H9 (cell line): Measurements from ENCODE around the gene UMAD1. TPM values are rescaled to one million over a fixed set of nuclear protein-coding genes. Genes with fewer than 3 reads are reported as not detected.
"Not testable (repeated sequence)": the region's sequence is repeated elsewhere in the genome, so short reads cannot be mapped to it uniquely, and the experiment has no call there.

ENCODE experiments used
- DNase-seq: peaks from one replicate; pipeline ENCODE4 v3.0.0-alpha.2; 2017
- H2AFZ ChIP-seq: one replicate; pipeline ENCODE4 v1.6.1; 2013; ENCODE audit warnings: mild to moderate bottlenecking, low read length, control low read depth, moderate library complexity
- H2AK5ac ChIP-seq: 2 replicates; pipeline ENCODE4 v1.6.1; 2013; ENCODE audit warnings: low read length, control low read depth, mixed read lengths; ENCODE audit not compliant: insufficient read length
- H2BK120ac ChIP-seq: one replicate; pipeline ENCODE4 v1.6.1; 2013; ENCODE audit warnings: low read depth, mild to moderate bottlenecking, low read length, control low read depth, inconsistent platforms; ENCODE audit not compliant: poor library complexity, severe bottlenecking
- H2BK12ac ChIP-seq: 2 replicates; pipeline ENCODE4 v1.6.1; 2013; ENCODE audit warnings: low read length, control low read depth, mixed read lengths, low read depth; ENCODE audit not compliant: insufficient read length
- H2BK15ac ChIP-seq: 2 replicates; pipeline ENCODE4 v1.6.1; 2013; ENCODE audit warnings: low read depth, low read length, control low read depth
- H2BK20ac ChIP-seq: one replicate; pipeline ENCODE4 v1.6.1; 2013; ENCODE audit warnings: low read depth, mild to moderate bottlenecking, low read length, control low read depth, inconsistent platforms; ENCODE audit not compliant: poor library complexity, severe bottlenecking
- H2BK5ac ChIP-seq: 2 replicates; pipeline ENCODE4 v1.6.1; 2013; ENCODE audit warnings: low read length, control low read depth, mixed read lengths; ENCODE audit not compliant: insufficient read length
- H3K14ac ChIP-seq: 2 replicates; pipeline ENCODE4 v1.6.1; 2013; ENCODE audit warnings: low read length, control low read depth; ENCODE audit not compliant: insufficient read depth
- H3K18ac ChIP-seq: 2 replicates; pipeline ENCODE4 v1.6.1; 2013; ENCODE audit warnings: low read depth, mild to moderate bottlenecking, mixed read lengths, low read length, control low read depth; ENCODE audit not compliant: insufficient read length
- H3K23ac ChIP-seq: 2 replicates; pipeline ENCODE4 v1.6.1; 2013; ENCODE audit warnings: low read length, control low read depth, mixed read lengths, low read depth; ENCODE audit not compliant: insufficient read length
- H3K23me2 ChIP-seq: 2 replicates; pipeline ENCODE4 v1.6.1; 2013; ENCODE audit warnings: low read depth, mild to moderate bottlenecking, mixed read lengths, low read length, control low read depth; ENCODE audit not compliant: insufficient read length, poor library complexity, severe bottlenecking
- H3K27ac ChIP-seq: 2 replicates; pipeline ENCODE4 v1.5.1; 2013; ENCODE audit warnings: low read length, control low read depth, mixed read lengths, low read depth; ENCODE audit not compliant: insufficient read length
- H3K27me3 ChIP-seq: 2 replicates; pipeline ENCODE4 v1.6.1; 2013; ENCODE audit warnings: low read length, control low read depth, inconsistent platforms; ENCODE audit not compliant: insufficient read depth
- H3K4ac ChIP-seq: 2 replicates; pipeline ENCODE4 v1.6.1; 2013; ENCODE audit warnings: low read depth, mild to moderate bottlenecking, control low read depth, inconsistent platforms, low read length, moderate library complexity
- H3K4me1 ChIP-seq: 2 replicates; pipeline ENCODE4 v1.6.1; 2013; ENCODE audit warnings: low read length, control low read depth, inconsistent platforms; ENCODE audit not compliant: insufficient read depth
- H3K4me2 ChIP-seq: 2 replicates; pipeline ENCODE4 v1.6.1; 2013; ENCODE audit warnings: low read length, control low read depth, mixed read lengths; ENCODE audit not compliant: insufficient read length, insufficient read depth
- H3K56ac ChIP-seq: 2 replicates; pipeline ENCODE4 v1.6.1; 2013; ENCODE audit warnings: low read depth, mild to moderate bottlenecking, mixed read lengths, low read length, control low read depth; ENCODE audit not compliant: insufficient read length
- H3K79me1 ChIP-seq: 2 replicates; pipeline ENCODE4 v1.6.1; 2013; ENCODE audit warnings: low read depth, mild to moderate bottlenecking, moderate library complexity, low read length, control low read depth, inconsistent platforms; ENCODE audit not compliant: insufficient read depth, poor library complexity, severe bottlenecking
- H3K79me2 ChIP-seq: 2 replicates; pipeline ENCODE4 v1.6.1; 2013; ENCODE audit warnings: low read length, control low read depth, inconsistent platforms; ENCODE audit not compliant: insufficient read depth
- H3K9ac ChIP-seq: 2 replicates; pipeline ENCODE4 v1.6.1; 2013; ENCODE audit warnings: low read length, control low read depth, mixed read lengths; ENCODE audit not compliant: insufficient read length; ENCODE audit errors: extremely low read depth
- H3K9me3 ChIP-seq: one replicate; pipeline ENCODE4 v1.6.1; 2013; ENCODE audit warnings: low read depth, low read length, inconsistent platforms; ENCODE audit not compliant: control insufficient read depth
- H3T11ph ChIP-seq: one replicate; pipeline ENCODE4 v1.6.1; 2013; ENCODE audit warnings: mild to moderate bottlenecking, low read length, control low read depth, inconsistent platforms
- H4K20me1 ChIP-seq: one replicate; pipeline ENCODE4 v1.6.1; 2013; ENCODE audit not compliant: control insufficient read depth, insufficient read length, insufficient read depth
- H4K5ac ChIP-seq: 2 replicates; pipeline ENCODE4 v1.6.1; 2013; ENCODE audit warnings: low read depth, mild to moderate bottlenecking, mixed read lengths, low read length, control low read depth; ENCODE audit not compliant: insufficient read length
- H4K8ac ChIP-seq: replicated peaks from 2 replicates; pipeline ENCODE4 v1.6.1; 2013; ENCODE audit warnings: low read length, control low read depth, mixed read lengths, low read depth; ENCODE audit not compliant: insufficient read length
- H4K91ac ChIP-seq: 2 replicates; pipeline ENCODE4 v1.6.1; 2013; ENCODE audit warnings: low read depth, mild to moderate bottlenecking, moderate library complexity, mixed read lengths, low read length, control low read depth; ENCODE audit not compliant: insufficient read length
- H3K27ac Mint-ChIP-seq, 3 experiments: 2 replicates in 2 of 3; 3 replicates in 1 of 3; pipeline ENCODE4 v1.8.0; 2020 to 2021; ENCODE audit warnings: mixed read lengths in 3 of 3, mild to moderate bottlenecking in 1 of 3, moderate library complexity in 1 of 3
- H3K27me3 Mint-ChIP-seq: 2 replicates; pipeline ENCODE4 v1.8.0; 2021; ENCODE audit warnings: low read depth, mild to moderate bottlenecking, moderate library complexity, mixed read lengths
- H3K36me3 Mint-ChIP-seq, 3 experiments: 2 replicates in 2 of 3; 3 replicates in 1 of 3; pipeline ENCODE4 v1.8.0; 2020 to 2021; ENCODE audit warnings: low read depth in 3 of 3, mixed read lengths in 3 of 3; ENCODE audit not compliant: insufficient read depth in 1 of 3
- H3K4me1 Mint-ChIP-seq, 2 experiments: 2 replicates each; pipeline ENCODE4 v1.8.0; 2020; ENCODE audit warnings: mixed read lengths in 2 of 2
- H3K4me3 Mint-ChIP-seq, 2 experiments: 2 replicates in 1 of 2; 3 replicates in 1 of 2; pipeline ENCODE4 v1.8.0; 2020 to 2021; ENCODE audit warnings: mild to moderate bottlenecking in 2 of 2, mixed read lengths in 2 of 2, moderate library complexity in 1 of 2
- H3K9me3 Mint-ChIP-seq, 2 experiments: 2 replicates in 1 of 2; 3 replicates in 1 of 2; pipeline ENCODE4 v1.8.0; 2020; ENCODE audit warnings: mild to moderate bottlenecking in 2 of 2, mixed read lengths in 2 of 2, moderate library complexity in 1 of 2
- WGBS: extraction: QIAGEN DNeasy Blood & Tissue Kit; methylation state at CpG from one replicate; pipeline ENCODE4 v1.1.7; 2013; ENCODE audit warnings: missing lambda C conversion rate, low lambda C conversion rate, mixed read lengths; ENCODE audit not compliant: insufficient read length; ENCODE audit errors: extremely low coverage; 5-methylcytosine and 5-hydroxymethylcytosine counted together
- total RNA-seq: library from RNA; stranded (reverse); gene quantifications from 2 replicates; pipeline ENCODE4 v1.2.1, GENCODE V29; 2021
- TF ChIP-seq, protein P1 (sequence below): fragments of 200-600 bp; sonication (generic); conservative IDR thresholded peaks from 3 replicates; pipeline ENCODE4 v1.8.0; 2021; ENCODE audit warnings: antibody characterized with exemption, mild to moderate bottlenecking

The UMAD1 gene
- total RNA-seq, 1 experiment from 2014 or later: 8.9 TPM

DNA sequence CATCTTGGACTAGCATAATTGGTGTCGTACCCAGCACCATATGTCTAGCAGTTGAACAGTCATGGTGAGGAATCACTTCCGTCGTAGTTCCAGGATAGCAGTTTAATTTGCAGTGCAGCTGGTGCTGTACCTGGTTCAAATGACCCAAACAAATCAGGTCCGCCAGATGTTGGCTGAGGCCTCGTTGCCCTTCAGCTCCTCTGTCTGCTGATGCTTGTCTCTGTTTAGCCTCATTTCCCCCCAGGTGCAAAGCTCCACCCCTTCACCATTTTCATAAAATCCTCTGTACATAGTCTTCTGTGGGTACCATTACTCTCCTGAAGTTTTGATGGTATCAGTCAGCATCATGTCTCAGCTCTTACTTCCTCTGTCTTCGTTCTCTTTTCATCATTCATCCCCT, 35.1 kb downstream of the UMAD1 start:
- H3K56ac ChIP-seq: no peak overlapping the region
- no peak overlapping the region for H4K91ac ChIP-seq
- no peak overlapping the region for H2BK20ac ChIP-seq
- no CpG with 5 or more reads among the region's 6 CpGs for WGBS
- H2AK5ac ChIP-seq: no peak overlapping the region
- H4K5ac ChIP-seq: no peak overlapping the region
- no peaks in the 10 kb centered on the region for H3K4me1 ChIP-seq
- H3K4me2 ChIP-seq: no peak overlapping the region
- H3T11ph ChIP-seq: no peak overlapping the region
- H3K79me1 ChIP-seq: no peaks in the 10 kb centered on the region
- H2BK12ac ChIP-seq: no peak overlapping the region
- H3K23ac ChIP-seq: no peak overlapping the region
- H3K9me3 Mint-ChIP-seq: peaks cover 4% of the 10 kb centered on the region in 2 experiments; a peak in 4 of 5 replicates
- no peak overlapping the region for H3K27ac ChIP-seq
- TF ChIP-seq, protein P1, sequence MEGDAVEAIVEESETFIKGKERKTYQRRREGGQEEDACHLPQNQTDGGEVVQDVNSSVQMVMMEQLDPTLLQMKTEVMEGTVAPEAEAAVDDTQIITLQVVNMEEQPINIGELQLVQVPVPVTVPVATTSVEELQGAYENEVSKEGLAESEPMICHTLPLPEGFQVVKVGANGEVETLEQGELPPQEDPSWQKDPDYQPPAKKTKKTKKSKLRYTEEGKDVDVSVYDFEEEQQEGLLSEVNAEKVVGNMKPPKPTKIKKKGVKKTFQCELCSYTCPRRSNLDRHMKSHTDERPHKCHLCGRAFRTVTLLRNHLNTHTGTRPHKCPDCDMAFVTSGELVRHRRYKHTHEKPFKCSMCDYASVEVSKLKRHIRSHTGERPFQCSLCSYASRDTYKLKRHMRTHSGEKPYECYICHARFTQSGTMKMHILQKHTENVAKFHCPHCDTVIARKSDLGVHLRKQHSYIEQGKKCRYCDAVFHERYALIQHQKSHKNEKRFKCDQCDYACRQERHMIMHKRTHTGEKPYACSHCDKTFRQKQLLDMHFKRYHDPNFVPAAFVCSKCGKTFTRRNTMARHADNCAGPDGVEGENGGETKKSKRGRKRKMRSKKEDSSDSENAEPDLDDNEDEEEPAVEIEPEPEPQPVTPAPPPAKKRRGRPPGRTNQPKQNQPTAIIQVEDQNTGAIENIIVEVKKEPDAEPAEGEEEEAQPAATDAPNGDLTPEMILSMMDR: no peak
- H3K9me3 ChIP-seq: no peaks in the 10 kb centered on the region
- peaks cover 6 to 9% (median 9%) of the 10 kb centered on the region in 3 experiments; a peak in 6 of 7 replicates for H3K36me3 Mint-ChIP-seq
- no peak overlapping the region for H3K4me3 Mint-ChIP-seq
- H3K4ac ChIP-seq: no peak overlapping the region
- no peaks in the 10 kb centered on the region for H4K20me1 ChIP-seq
- H4K8ac ChIP-seq: no peak overlapping the region
- H2BK15ac ChIP-seq: no peak overlapping the region
- H3K27me3 Mint-ChIP-seq: no peaks in the 10 kb centered on the region
- no peak overlapping the region for H3K9ac ChIP-seq
- H3K23me2 ChIP-seq: no peaks in the 10 kb centered on the region
- H3K14ac ChIP-seq: no peak overlapping the region
- DNase-seq: no peak
- no peak overlapping the region for H2AFZ ChIP-seq
- no peak overlapping the region for H3K18ac ChIP-seq
- H3K79me2 ChIP-seq: no peaks in the 10 kb centered on the region
- H3K27me3 ChIP-seq: no peaks in the 10 kb centered on the region
- no peak overlapping the region for H2BK5ac ChIP-seq
- peaks cover 8 to 18% of the 10 kb centered on the region in 2 experiments for H3K4me1 Mint-ChIP-seq
- H2BK120ac ChIP-seq: no peak overlapping the region
- peak overlapping the region in 1 of 3 experiments; percentile 57; a peak in 1 of 7 replicates for H3K27ac Mint-ChIP-seq

GRCh38 chr7:7679640-7680039, 39.1 kb downstream of the UMAD1 start:
- H3K36me3 Mint-ChIP-seq, H3K27me3 Mint-ChIP-seq, H3K56ac ChIP-seq, H2BK120ac ChIP-seq, H3K27me3 ChIP-seq, H3K9me3 ChIP-seq, H3K79me2 ChIP-seq, H2AFZ ChIP-seq, H3K9me3 Mint-ChIP-seq, H3K23ac ChIP-seq, H2BK20ac ChIP-seq, H3K79me1 ChIP-seq, H3K14ac ChIP-seq, H2BK5ac ChIP-seq, H3K4me3 Mint-ChIP-seq, H3K4ac ChIP-seq, H3K23me2 ChIP-seq, H4K8ac ChIP-seq, H3K4me1 Mint-ChIP-seq, H4K91ac ChIP-seq, H3T11ph ChIP-seq, DNase-seq, H3K18ac ChIP-seq, H2BK15ac ChIP-seq, H3K9ac ChIP-seq, H4K20me1 ChIP-seq, H4K5ac ChIP-seq, H2AK5ac ChIP-seq, H3K4me2 ChIP-seq, H3K4me1 ChIP-seq, H2BK12ac ChIP-seq, H3K27ac ChIP-seq: not testable (repeated sequence)
- no CpG with 5 or more reads among the region's 2 CpGs for WGBS
- H3K27ac Mint-ChIP-seq: peak overlapping the region in 1 of 3 experiments; percentile 2; a peak in 1 of 7 replicates
